Measurements from ENCODE around the gene LPCAT4.

The LPCAT4 gene

DNA sequence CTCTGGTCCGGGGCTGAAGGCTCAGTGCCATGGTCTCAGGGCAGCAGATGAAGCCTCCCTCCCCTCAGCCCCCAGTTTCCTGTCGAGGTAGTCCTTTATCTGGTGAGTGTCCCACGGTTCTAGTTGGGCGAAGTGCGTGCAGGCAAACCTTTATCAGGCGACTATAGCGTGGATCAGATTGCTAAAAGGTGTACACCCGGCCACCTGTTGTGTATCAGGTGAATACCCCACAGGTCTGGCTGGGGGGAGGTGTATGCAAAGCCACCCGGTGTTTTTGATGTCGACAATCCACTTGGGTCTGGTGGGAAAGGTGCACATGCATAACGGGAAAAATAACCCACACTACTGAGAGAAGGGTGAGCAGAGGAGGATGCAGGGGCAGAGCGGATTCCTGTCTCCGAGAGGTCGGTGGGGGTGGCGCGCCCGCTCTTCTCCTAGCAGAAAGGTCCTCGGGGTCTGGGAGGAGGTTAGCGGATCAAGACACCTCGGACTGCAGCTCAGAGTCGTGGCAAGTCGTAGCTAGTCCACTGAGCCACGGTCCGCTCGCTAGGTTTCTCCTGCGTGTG lies 29.9 kb downstream of the LPCAT4 start:
- DNase-seq: no peak

DNA sequence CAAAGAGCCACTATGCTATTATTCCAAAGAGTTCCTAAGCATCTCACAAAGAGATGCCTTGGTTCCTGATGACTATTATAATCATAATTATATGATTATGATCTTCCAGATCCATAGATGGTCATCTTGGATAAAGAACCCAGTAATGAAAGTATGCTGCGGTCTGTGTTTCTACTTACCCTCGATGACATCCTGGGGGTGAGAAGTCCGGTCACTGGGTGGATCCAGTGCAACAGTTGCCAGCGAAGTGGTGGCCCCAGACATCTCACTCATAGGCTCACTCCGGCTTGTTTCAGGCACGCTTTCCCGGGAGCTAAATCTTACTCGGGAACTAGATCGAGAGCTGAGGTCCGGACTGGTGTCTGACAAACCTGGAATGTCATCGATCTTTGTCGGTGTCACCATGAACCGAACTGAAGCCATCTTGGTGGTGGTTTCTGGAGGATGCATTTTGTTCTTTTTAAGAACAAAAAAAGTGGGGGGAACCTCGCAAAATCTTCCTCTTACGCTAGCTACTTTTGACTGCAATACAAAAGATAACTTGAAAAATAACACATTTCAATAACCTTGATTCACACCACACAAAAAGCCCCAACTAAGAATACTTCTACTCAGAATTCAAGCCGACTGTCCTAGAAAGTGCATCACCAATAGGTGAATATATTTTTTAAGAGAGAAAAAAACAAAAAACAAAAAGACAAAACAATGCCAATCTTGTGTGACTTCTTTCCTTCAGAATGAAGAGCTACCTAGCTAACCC lies 30.6 kb downstream of the LPCAT4 start:
- DNase-seq: no peak

DNA sequence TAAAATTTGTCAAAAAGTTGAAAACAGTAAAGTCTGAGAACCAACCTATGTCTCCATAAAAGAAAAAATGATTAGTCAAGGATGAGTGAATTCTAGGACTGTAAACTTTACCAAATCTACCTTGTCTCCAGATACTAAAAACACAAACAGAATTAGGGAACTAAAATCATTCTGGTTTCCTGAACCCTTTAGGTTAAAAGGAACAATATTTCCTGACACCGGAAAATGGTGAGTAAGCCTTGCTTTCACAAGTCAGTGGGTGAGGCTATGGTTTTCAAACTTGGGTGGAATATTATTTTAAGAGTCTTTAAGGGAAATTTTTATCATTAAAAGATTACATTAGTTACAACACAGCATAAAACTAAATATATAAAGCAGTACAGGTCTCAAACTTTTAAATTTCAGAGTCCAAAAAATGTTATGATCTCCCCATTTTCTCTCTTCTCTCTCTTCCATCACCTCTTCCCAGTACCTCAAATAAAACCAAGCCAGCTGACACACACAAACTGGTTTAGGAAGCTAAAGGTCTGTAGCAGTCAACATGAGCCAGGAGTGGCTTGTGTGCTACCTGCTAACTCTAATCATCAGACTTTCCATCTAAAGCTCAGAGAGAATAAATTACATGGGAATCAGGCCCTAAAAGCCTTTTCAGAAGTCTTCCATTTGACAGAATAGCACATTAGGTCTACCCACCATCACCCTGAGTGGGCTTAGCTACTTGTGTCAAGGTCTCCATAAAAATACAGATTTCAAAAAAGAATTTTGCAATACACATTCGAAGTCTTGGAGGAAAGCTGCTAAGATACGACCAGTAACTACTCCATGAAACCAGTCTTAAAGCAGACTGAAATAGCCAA lies 31.6 kb downstream of the LPCAT4 start:
- no peak for DNase-seq

DNA sequence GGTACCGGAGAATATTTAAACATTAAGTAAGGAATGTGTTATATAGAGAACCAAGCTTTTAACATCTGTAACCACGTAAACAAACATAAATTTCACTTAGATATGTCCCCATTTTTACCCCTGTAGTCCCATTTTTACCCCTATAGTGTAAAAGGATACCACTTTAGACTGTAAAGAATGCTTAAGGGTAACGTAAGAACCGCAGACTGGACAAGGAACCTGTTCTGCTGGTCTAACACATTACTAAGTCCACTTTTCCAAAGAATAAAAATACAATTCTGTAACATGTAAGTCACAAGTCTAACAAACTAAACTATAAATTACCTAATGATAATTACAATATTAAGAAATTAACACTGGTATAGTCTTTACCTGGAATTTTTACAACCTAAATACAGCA lies 32.3 kb downstream of the LPCAT4 start:
- DNase-seq: no peak

DNA sequence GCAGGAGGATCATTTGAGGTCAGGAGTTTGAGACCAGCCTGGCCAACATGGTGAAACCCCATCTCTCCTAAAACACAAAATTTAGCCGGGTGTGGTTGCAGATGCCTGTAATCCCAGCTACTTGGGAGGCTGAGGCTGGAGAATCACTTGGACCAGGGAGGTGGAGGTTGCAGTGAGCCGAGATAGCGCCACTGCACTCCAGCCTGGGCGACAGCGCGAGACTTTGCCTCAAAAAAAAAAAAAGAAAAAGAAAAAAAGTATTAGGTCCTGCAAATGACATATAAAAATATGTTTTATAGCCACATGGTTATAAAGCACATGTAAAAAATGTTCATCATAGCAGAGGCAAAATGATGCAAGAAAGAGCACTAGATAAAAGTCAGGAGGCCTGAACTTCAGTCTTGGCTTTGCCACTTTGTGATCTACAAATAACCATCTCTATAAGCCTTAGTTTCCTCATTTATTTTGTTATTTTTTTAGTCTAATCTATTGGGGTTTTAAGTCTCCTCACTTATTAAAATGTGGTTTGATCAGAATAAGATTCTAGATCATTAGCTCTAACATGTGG lies 34.4 kb downstream of the LPCAT4 start:
- no peak for DNase-seq

DNA sequence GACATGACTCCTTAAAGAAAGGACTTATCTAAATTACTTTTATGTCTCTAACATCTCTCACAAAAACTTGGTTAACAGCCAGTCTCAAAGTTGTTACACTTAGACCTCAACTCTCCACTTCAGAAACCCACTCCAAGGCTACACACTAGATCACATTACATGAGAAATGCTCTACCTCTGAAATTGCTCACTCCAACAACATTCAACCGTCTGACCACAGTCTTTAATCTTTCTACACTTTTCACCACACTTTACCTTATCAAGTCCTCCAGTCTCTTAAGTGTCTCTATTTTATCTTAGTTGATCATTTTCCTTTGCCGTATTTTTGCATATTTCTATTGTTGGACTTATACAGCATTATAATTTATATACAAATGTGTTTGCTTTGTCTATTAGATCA lies 35.2 kb downstream of the LPCAT4 start:
- DNase-seq: no peak

DNA sequence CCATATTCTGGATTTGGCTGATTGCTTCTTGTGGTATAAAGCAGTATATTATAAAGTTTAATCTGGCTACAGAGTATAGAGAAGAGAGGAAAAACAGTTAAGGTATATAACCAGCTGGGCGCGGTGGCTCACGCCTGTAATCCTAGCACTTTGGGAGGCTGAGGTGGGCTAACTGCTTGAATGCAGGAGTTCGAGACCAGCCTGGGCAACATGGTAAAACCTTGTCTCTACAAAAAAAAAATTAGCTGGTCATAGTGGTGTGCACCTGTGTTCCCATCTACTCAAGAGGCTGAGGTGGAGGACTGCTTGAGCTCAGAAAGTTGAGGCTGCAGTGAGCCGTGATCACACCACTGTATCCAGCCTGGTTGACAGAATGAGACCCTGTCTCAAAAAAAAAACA lies 36.7 kb downstream of the LPCAT4 start:
- DNase-seq: no peak

DNA sequence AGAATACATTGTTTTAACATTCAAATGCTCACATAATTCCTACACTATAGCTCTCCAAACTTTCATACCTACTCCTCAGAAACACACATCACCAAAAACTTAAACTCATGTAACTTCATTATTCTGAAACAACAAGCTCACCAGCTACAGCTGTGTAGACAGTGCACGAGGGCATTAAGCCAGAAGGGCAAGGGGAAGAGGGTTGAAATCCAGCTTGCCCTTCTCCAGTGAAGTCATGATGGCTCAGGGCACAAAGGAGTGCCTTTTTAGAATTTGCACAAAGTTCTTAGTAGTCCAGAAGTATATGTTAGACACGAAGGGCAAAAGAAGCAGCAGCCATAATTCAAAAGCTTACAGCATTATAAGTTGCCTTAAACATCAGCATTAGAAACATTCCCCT lies 38.0 kb downstream of the LPCAT4 start:
- no peak for DNase-seq

DNA sequence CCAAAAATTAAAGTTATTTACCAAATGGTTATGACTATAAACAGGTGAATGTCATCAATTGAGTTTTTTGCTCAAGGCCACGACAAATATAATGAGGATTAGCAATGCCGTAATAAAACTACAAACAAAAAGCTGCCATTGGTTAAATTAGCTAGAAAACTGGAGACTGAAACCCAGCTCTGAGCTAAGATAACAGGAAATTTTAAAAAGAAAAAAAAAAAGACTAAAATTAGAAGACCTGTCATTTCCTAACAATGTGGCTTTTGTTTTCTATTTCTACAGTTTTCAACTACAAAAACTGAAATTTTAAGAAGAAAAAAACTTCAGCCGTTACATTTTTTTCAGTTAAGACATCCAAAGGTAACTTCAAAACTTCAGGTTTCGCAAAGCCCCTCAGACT lies 39.1 kb downstream of the LPCAT4 start:
- no peak for DNase-seq

DNA sequence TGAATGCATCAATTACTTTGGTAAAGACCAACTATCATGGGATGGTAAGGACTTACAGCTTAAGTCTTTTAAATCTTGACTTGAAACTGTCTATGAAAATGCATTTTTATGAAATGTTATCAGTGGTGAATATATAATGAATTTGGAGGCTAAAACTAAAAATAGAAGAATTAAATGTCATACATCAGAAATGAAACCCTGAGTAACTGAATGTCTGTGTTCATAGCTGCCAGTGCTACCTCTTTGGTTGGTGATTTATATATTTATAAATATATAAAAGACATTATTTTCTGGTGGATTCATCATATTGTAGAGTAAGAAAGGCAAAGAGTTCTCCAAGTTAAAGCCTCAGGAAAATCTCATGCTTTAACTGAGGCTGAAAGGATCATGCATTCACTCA lies 41.6 kb downstream of the LPCAT4 start:
- no peak for DNase-seq

DNA sequence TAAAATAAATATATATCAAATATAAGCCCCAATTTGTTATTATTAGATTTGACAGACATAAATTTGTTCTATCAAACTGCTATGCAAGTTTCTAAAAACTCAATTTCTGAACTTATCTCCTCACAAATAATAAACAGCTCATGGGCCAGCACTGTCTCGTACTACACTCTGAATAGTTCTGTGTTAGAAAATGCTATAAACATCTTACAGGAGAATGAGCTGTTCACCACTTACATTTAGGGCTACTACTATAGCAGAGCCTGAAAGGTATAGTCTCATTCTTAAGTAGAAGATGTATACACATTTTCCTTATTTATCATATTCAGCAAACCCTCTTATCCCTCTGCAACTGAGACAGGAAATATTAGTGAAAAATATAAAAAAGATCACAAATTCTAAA lies 42.1 kb downstream of the LPCAT4 start:
- no peak for DNase-seq

DNA sequence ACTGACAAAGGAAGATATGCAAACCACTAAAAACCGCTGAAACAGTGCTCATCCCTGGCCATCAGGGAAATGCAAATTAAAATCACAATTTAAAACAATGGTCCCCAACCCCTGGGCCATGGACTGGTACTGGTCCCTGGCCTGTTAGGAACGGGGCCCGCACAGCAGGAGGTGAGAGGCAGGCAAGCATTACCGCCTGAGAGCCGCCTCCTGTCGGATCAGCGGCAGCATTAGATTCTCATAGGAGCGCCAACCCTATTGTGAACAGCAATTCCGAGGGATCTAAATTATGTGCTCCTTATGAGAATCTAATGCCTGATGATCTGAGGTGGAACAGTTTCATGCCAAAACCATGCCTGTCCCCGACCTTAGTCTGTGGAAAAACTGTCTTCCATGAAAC lies 43.8 kb downstream of the LPCAT4 start:
- no peak for DNase-seq

DNA sequence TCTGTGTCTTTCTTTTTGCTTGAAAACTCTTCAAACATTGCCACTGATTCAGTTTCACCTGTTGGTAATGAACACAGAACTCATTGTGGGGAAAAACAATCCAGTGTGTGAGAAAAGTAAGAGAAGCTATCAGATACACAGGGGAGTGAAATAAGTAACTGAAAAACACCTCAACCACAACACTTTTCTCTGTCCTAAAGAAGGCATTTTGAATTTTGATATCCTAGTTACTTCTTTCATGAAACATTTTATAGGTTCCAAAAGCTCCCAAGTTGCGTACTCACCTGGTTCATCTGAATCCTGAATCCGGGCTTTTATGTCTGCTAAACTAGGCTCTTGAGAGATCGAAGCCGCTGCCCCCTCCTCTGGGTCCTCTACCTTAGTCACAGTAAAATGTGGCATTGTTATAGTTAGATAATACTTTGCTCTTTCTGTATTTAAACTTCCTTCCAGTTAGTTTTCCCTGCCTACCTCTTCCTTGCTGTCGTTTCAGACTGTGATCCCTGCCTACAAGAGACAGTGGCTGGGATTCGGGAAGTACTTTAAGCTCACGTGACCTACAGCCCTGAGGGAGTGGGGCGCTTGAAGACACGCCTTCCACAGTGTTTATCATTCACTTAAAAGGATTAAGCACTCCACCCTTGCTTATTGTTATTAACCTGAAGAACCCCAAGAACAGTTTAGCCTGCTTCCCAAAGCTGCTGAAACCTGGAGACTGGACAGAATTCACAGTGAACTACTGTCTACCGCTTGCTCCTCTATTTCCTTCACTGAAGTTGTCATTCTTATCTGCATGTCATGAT lies 48.5 kb downstream of the LPCAT4 start:
- DNase-seq: no peak

DNA sequence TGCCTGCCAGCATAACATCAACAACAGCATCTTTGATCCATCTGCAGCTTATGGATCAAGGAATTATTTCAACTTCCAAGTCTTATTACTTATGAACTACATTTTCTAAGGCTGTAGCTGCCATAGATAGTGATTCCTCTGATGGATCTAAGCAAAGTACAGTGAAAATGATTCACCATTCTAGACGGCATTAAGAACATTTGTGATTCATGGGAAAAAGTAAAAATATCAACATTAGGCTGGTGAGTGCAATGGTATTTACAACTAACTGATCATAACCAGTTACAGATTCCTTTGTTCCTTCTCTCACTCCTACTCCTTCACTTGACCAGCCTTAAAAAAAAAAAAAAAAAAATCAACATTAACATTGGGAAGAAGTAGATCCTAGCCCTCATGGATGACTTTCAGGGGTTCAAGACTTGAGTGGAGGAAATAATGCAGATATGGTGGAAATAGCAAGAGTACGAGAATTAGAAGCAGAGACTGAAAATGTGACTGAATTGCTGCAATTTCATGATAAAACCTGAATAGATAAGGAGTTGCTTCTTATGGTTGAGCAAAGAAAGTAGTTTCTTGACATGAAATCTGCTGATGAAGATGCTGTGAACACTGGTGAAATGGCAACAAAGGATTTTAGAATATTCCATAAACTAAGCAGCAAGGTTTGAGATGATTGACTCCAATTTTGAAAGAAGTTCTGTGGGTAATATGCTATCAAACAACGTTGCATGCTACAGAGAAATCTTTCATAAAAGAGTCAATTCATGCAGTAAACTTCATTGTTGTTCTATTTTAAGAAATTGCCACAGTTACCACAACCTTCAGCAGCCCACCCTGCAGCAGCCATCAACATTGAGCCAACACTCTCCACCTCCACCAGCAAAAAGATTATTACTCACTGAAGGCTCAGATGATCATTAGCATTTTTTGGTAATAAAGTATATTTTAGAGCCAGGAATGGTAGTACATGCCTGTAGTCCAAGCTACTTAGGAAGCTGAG lies 52.2 kb downstream of the LPCAT4 start:
- DNase-seq: no peak

DNA sequence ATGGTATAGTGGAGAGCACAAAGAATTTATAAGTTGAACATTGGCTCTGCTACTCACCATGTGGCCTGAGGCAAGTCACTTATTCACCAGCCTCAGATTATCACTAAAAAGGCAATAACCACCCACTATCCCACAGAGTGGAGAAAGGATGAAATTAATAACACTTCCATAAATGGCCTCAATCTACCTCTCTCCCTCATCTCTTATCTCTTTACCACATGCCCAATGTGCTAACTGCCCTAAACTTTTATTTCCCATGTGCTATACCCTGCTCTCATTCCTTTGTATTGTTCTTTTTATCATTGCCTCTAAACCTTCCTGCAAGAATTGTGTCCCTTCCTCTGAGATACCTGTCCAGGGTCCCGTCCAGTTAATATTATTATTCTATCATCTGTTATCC lies 55.4 kb downstream of the LPCAT4 start:
- DNase-seq: no peak

Data from NCI-H1694 (cell line).